ENCODE data around the gene CHD9NB. TPM values are rescaled to one million over a fixed set of nuclear protein-coding genes. Genes with fewer than 3 reads are reported as not detected.

Gene CHD9NB
- total and polyA plus RNA-seq, 10 of the 15 experiments (the other 5 are each of a cell fraction or from before 2014, with no cell fraction given), result 0.14 to 1.6 (median 0.73) TPM

GRCh38 chr16:53099318-53100130, 46.8 kb upstream of the CHD9NB start (continued):
- TF ChIP-seq EGR1 (IDR thresholded peaks at IDR 0.05; ENCODE audit: borderline replicate concordance in 1 of 2, low read depth in 2 of 2, low read length in 2 of 2) (peak in 1 of 2 experiments; percentile 53; a peak in 1 of 3 replicates), TCF3 (IDR thresholded peaks at IDR 0.05; ENCODE audit: borderline replicate concordance, insufficient read depth, low read depth, low read length) (0 out of 2 replicates have a peak, but pooled peaks have one; percentile 31), ATF7 (IDR thresholded peaks at IDR 0.05; ENCODE audit: low read depth) (0 out of 2 replicates have a peak, but pooled peaks have one; percentile 7), SUZ12 (IDR thresholded peaks at IDR 0.05; ENCODE audit: unreplicated experiment) (no peak), ZNF687 (IDR thresholded peaks at IDR 0.05) (no peak; the same call in none of the 2 replicates), MEF2B (IDR thresholded peaks at IDR 0.05; ENCODE audit: partially characterized antibody, poor library complexity, severe bottlenecking) (peak; percentile 37), SIN3A (IDR thresholded peaks at IDR 0.05; ENCODE audit: low read depth, low read length) (peak; percentile 37; the same call in 1 of the 2 replicates), MTA3 (IDR thresholded peaks at IDR 0.05; ENCODE audit: borderline replicate concordance, low read length) (no peak), IKZF2 (IDR thresholded peaks at IDR 0.05) (peak; percentile 64 to 80; a peak in 3 of 4 replicates), IKZF1 (conservative IDR thresholded peaks at IDR 0.05) (peak; percentile 92), POLR2AphosphoS5 (IDR thresholded peaks at IDR 0.05; ENCODE audit: low read length) (peak; percentile 17; the same call in 1 of the 2 replicates), NRF1 (conservative IDR thresholded peaks at IDR 0.05; ENCODE audit: low read depth, low read length) (no peak), DPF2 (IDR thresholded peaks at IDR 0.05) (peak; percentile 58; the same call in 1 of the 2 replicates), BHLHE40 (IDR thresholded peaks at IDR 0.05; ENCODE audit: borderline replicate concordance in 1 of 2, low read depth in 2 of 2, low read length in 1 of 2) (peak; percentile 45 to 48; a peak in 3 of 4 replicates), POLR2AphosphoS2 (IDR thresholded peaks at IDR 0.05; ENCODE audit: low read depth, low read length) (no peak), ZNF207 (IDR thresholded peaks at IDR 0.05; ENCODE audit: borderline replicate concordance) (no peak), SMAD5 (IDR thresholded peaks at IDR 0.05; ENCODE audit: low read depth) (0 out of 2 replicates have a peak, but pooled peaks have one; percentile 49), HCFC1 (IDR thresholded peaks at IDR 0.05; ENCODE audit: low read length) (no peak), NFIC (IDR thresholded peaks at IDR 0.05; ENCODE audit: low read depth, low read length) (no peak)
- TF ChIP-seq, protein P1, sequence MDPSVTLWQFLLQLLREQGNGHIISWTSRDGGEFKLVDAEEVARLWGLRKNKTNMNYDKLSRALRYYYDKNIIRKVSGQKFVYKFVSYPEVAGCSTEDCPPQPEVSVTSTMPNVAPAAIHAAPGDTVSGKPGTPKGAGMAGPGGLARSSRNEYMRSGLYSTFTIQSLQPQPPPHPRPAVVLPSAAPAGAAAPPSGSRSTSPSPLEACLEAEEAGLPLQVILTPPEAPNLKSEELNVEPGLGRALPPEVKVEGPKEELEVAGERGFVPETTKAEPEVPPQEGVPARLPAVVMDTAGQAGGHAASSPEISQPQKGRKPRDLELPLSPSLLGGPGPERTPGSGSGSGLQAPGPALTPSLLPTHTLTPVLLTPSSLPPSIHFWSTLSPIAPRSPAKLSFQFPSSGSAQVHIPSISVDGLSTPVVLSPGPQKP (IDR thresholded peaks at IDR 0.05; ENCODE audit: low read depth, low read length), result peak; percentile 36; the same call in 1 of the 2 replicates
- TF ChIP-seq, protein P2, sequence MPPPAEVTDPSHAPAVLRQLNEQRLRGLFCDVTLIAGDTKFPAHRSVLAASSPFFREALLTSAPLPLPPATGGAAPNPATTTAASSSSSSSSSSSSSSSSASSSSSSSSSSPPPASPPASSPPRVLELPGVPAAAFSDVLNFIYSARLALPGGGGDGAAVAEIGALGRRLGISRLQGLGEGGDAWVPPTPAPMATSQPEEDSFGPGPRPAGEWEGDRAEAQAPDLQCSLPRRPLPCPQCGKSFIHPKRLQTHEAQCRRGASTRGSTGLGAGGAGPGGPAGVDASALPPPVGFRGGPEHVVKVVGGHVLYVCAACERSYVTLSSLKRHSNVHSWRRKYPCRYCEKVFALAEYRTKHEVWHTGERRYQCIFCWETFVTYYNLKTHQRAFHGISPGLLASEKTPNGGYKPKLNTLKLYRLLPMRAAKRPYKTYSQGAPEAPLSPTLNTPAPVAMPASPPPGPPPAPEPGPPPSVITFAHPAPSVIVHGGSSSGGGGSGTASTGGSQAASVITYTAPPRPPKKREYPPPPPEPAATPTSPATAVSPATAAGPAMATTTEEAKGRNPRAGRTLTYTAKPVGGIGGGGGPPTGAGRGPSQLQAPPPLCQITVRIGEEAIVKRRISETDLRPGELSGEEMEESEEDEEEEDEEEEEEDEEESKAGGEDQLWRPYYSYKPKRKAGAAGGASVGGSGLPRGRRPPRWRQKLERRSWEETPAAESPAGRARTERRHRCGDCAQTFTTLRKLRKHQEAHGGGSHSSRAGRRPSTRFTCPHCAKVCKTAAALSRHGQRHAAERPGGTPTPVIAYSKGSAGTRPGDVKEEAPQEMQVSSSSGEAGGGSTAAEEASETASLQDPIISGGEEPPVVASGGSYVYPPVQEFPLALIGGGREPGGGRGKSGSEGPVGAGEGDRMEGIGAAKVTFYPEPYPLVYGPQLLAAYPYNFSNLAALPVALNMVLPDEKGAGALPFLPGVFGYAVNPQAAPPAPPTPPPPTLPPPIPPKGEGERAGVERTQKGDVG (CRISPR knock-in tag; IDR thresholded peaks at IDR 0.05), result no peak

Measured in GM12878 (cell line).